Measurements from ENCODE around the gene NKX6-1. TPM values are rescaled to one million over a fixed set of nuclear protein-coding genes. Genes with fewer than 3 reads are reported as not detected.

NKX6-1 gene
- total and polyA plus RNA-seq, 2 donors (not counting 3 experiments of a cell fraction or from before 2014, with no cell fraction given): not detected

- intact Hi-C loops (cut with micrococcal nuclease) (no loop called here), dilution Hi-C loops (cut with MboI; ENCODE audit: extremely low pct_ligation_motif_present, low sequenced_read_pairs) (no loop called here)
- TF ChIP-seq MAX (IDR thresholded peaks at IDR 0.05; ENCODE audit: insufficient read depth, insufficient read length) (no peak), POLR2AphosphoS5 (IDR thresholded peaks at IDR 0.05; ENCODE audit: insufficient read depth, low read depth, low read length) (no peak), CTCF (IDR thresholded peaks at IDR 0.05; ENCODE audit: extremely low read depth in 1 of 2, insufficient read depth in 1 of 2, low read depth in 1 of 2, low read length in 2 of 2) (no peak), JUN (IDR thresholded peaks at IDR 0.05; ENCODE audit: borderline replicate concordance, insufficient read depth, insufficient read length, low read depth) (no peak), EZH2 (IDR thresholded peaks at IDR 0.05; ENCODE audit: borderline replicate concordance, low read depth, low read length, severe bottlenecking) (no peak), POLR2A (IDR thresholded peaks at IDR 0.05; ENCODE audit: low read depth, low read length) (no peak), MYC (IDR thresholded peaks at IDR 0.05; ENCODE audit: low read depth, low read length) (no peak), GATA2 (IDR thresholded peaks at IDR 0.05; ENCODE audit: insufficient read depth, insufficient read length, low read depth, low read length) (no peak), FOS (IDR thresholded peaks at IDR 0.05; ENCODE audit: borderline replicate concordance, insufficient read depth, low read length) (no peak)
- Histone ChIP-seq H3K27ac (ENCODE audit: insufficient read depth, low read depth, low read length) (no peak overlapping the region), H3K36me3 (ENCODE audit: control insufficient read depth in 2 of 2, extremely low read depth in 1 of 2, insufficient read depth in 2 of 2, low read length in 2 of 2) (no peaks in the 10 kb centered on the region), H2AFZ (ENCODE audit: low read depth, low read length) (no peak overlapping the region), H3K4me2 (ENCODE audit: insufficient read depth, low read length) (no peak overlapping the region), H3K79me2 (ENCODE audit: control insufficient read depth, insufficient read depth, low read length) (no peaks in the 10 kb centered on the region), H3K9me1 (replicated peaks; ENCODE audit: control insufficient read depth, extremely low read depth, insufficient read depth, low read length) (no peaks in the 10 kb centered on the region), H3K9ac (replicated peaks; ENCODE audit: extremely low read depth, insufficient read depth, low read length) (no peak overlapping the region), H3K4me1 (ENCODE audit: control insufficient read depth, extremely low read depth, insufficient read depth, low read length) (peaks cover 11% of the 10 kb centered on the region), H3K9me3 (replicated peaks; ENCODE audit: control insufficient read depth, insufficient read depth, low read length) (no peaks in the 10 kb centered on the region), H3K4me3 (replicated peaks in 1 of 3; ENCODE audit: insufficient read depth in 1 of 3, low read depth in 1 of 3, low read length in 3 of 3) (no peak overlapping the region), H3K27me3 (ENCODE audit: control insufficient read depth in 2 of 2, insufficient read depth in 2 of 2, low read length in 2 of 2) (peaks cover 81 to 98% of the 10 kb centered on the region in 2 experiments), H4K20me1 (replicated peaks; ENCODE audit: control insufficient read depth, extremely low read depth, insufficient read depth, low read length) (no peaks in the 10 kb centered on the region)
- POLR2A ChIA-PET: interaction anchor here (0.7 kb wide), 1 partner anchor 11 kb away, joined by 3 read pairs; no protein-coding TSS in a partner anchor
- no peak for DNase-seq (ENCODE audit: low read depth, low spot score)
- no TSS peak for BruUV-seq (replicated peaks)
- CTCF ChIA-PET: interaction anchor here (1.0 to 1.2 kb wide), 3 partner anchors 23 to 1010 kb away, joined by 3 to 5 read pairs (median 4); no protein-coding TSS in a partner anchor
- no peak for FAIRE-seq
These were observed 511 bp upstream of the NKX6-1 start for GRCh38 chr4:84499624-84499982.

Data from endothelial cell of umbilical vein (primary cell).